Measurements from ENCODE around the gene LMF1. TPM values are rescaled to one million over a fixed set of nuclear protein-coding genes. Genes with fewer than 3 reads are reported as not detected.

Gene LMF1
- total RNA-seq, 1 experiment from 2014 or later = 13.5 TPM

DNA sequence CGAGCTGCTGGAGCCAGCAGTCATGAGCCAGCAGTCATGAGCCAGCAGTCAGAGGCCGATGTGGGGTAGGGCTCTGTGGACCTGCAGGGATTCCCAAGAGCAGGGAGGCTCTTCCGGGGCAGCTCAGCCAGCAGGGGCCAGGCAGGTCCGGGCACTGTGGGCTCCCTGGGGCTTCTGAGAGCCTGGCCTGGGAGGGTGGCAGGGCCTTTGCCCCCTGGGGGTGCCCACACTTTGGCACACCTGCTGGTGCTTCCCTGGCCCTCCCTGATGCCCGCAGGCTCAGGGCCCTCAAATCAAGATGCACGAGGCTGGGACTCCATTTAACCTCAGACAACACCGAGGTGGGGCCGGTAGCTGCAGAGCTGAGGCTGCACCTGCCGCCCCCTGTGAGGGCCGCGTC is 28.9 kb upstream of the LMF1 start:
- Histone ChIP-seq H4K20me1 (ENCODE audit: low read length) (no peaks in the 10 kb centered on the region), H2AFZ (ENCODE audit: low read length) (no peak overlapping the region), H3K4me2 (ENCODE audit: low read length) (no peak overlapping the region), H3K9me3 (ENCODE audit: low read length) (no peaks in the 10 kb centered on the region), H3K27me3 (ENCODE audit: low read length) (no peaks in the 10 kb centered on the region), H3K36me3 (ENCODE audit: low read depth, low read length) (no peaks in the 10 kb centered on the region), H3K27ac (ENCODE audit: low read length) (no peak overlapping the region), H3K4me1 (ENCODE audit: insufficient read depth, low read length) (peaks cover 16% of the 10 kb centered on the region), H3F3A (ENCODE audit: low read length, unreplicated experiment) (no peaks in the 10 kb centered on the region), H3K9ac (ENCODE audit: low read length) (no peak overlapping the region), H3K9me2 (replicated peaks; ENCODE audit: low read length) (no peaks in the 10 kb centered on the region), H3K4me3 (ENCODE audit: low read length) (no peak overlapping the region), H3K79me2 (ENCODE audit: low read length) (no peaks in the 10 kb centered on the region)
- POLR2A ChIA-PET (ENCODE audit: unreplicated experiment) = no interaction called here
- DNase-seq (no peak), ATAC-seq (no peak)
- TF ChIP-seq, protein P1, sequence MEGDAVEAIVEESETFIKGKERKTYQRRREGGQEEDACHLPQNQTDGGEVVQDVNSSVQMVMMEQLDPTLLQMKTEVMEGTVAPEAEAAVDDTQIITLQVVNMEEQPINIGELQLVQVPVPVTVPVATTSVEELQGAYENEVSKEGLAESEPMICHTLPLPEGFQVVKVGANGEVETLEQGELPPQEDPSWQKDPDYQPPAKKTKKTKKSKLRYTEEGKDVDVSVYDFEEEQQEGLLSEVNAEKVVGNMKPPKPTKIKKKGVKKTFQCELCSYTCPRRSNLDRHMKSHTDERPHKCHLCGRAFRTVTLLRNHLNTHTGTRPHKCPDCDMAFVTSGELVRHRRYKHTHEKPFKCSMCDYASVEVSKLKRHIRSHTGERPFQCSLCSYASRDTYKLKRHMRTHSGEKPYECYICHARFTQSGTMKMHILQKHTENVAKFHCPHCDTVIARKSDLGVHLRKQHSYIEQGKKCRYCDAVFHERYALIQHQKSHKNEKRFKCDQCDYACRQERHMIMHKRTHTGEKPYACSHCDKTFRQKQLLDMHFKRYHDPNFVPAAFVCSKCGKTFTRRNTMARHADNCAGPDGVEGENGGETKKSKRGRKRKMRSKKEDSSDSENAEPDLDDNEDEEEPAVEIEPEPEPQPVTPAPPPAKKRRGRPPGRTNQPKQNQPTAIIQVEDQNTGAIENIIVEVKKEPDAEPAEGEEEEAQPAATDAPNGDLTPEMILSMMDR (conservative IDR thresholded peaks at IDR 0.05; ENCODE audit: low read depth, low read length) = no peak
- no peak for TF ChIP-seq EZH2phosphoT487 (IDR thresholded peaks at IDR 0.05; ENCODE audit: borderline replicate concordance, low read length)
- TF ChIP-seq EZH2 (IDR thresholded peaks at IDR 0.05; ENCODE audit: low read length, unreplicated experiment) = no peak
- no TSS peak for BruUV-seq (replicated peaks)
- intact Hi-C loops (cut with micrococcal nuclease) = no loop called here
- CTCF ChIA-PET = no interaction called here

GRCh38 chr16:998615-999014 is 27.8 kb upstream of the LMF1 start:
- BruUV-seq (replicated peaks) = no TSS peak
- ATAC-seq = no peak
- Histone ChIP-seq H4K20me1 (ENCODE audit: low read length) (no peaks in the 10 kb centered on the region), H3K36me3 (ENCODE audit: low read depth, low read length) (no peaks in the 10 kb centered on the region), H3K9me3 (ENCODE audit: low read length) (no peaks in the 10 kb centered on the region), H3K9me2 (replicated peaks; ENCODE audit: low read length) (no peaks in the 10 kb centered on the region), H3K79me2 (ENCODE audit: low read length) (no peaks in the 10 kb centered on the region), H3K27me3 (ENCODE audit: low read length) (no peaks in the 10 kb centered on the region), H3F3A (ENCODE audit: low read length, unreplicated experiment) (no peaks in the 10 kb centered on the region), H3K9ac (ENCODE audit: low read length) (no peak overlapping the region), H2AFZ (ENCODE audit: low read length) (no peak overlapping the region), H3K4me2 (ENCODE audit: low read length) (no peak overlapping the region), H3K27ac (ENCODE audit: low read length) (no peak overlapping the region), H3K4me1 (ENCODE audit: insufficient read depth, low read length) (peaks cover 11% of the 10 kb centered on the region), H3K4me3 (ENCODE audit: low read length) (no peak overlapping the region)
- CTCF ChIA-PET = no interaction called here
- POLR2A ChIA-PET (ENCODE audit: unreplicated experiment) = no interaction called here
- TF ChIP-seq EZH2phosphoT487 (IDR thresholded peaks at IDR 0.05; ENCODE audit: borderline replicate concordance, low read length) (no peak), EZH2 (IDR thresholded peaks at IDR 0.05; ENCODE audit: low read length, unreplicated experiment) (no peak)
- TF ChIP-seq, protein P1 (conservative IDR thresholded peaks at IDR 0.05; ENCODE audit: low read depth, low read length) = no peak
- DNase-seq = no peak
- intact Hi-C loops (cut with micrococcal nuclease) = no loop called here

DNA sequence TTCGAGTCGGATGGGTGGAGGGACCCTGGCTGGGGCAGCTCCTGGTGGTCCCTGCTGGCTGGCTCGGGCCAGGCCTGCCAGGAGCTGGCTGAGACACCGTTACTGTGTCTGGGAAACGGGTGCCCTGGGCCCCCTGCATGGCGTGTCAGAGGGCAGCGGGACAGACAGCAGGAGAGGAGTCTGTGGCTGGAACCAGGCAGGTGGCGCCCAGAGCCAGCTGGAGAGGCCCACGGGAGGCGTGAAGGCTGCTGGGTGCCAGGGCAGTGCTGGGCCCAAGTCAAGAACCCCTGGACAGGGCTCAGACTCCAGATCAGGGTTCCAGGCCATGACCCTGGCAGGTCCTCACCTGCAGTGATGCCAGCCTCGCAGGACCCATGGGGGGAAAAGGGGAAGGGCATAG is 27.4 kb upstream of the LMF1 start:
- no peak for DNase-seq
- ChIA-PET POLR2A (ENCODE audit: unreplicated experiment) (no interaction called here), CTCF (no interaction called here)
- Histone ChIP-seq H3K4me1 (ENCODE audit: insufficient read depth, low read length) (peaks cover 10% of the 10 kb centered on the region), H3K4me3 (ENCODE audit: low read length) (no peak overlapping the region), H2AFZ (ENCODE audit: low read length) (no peak overlapping the region), H3K36me3 (ENCODE audit: low read depth, low read length) (no peaks in the 10 kb centered on the region), H3K27me3 (ENCODE audit: low read length) (no peaks in the 10 kb centered on the region), H3F3A (ENCODE audit: low read length, unreplicated experiment) (no peaks in the 10 kb centered on the region), H3K9me2 (replicated peaks; ENCODE audit: low read length) (no peaks in the 10 kb centered on the region), H3K9me3 (ENCODE audit: low read length) (no peaks in the 10 kb centered on the region), H3K27ac (ENCODE audit: low read length) (no peak overlapping the region), H3K79me2 (ENCODE audit: low read length) (no peaks in the 10 kb centered on the region), H3K4me2 (ENCODE audit: low read length) (no peak overlapping the region), H4K20me1 (ENCODE audit: low read length) (no peaks in the 10 kb centered on the region), H3K9ac (ENCODE audit: low read length) (no peak overlapping the region)
- intact Hi-C loops (cut with micrococcal nuclease) = no loop called here
- no peak for ATAC-seq
- TF ChIP-seq, protein P1 (conservative IDR thresholded peaks at IDR 0.05; ENCODE audit: low read depth, low read length) = no peak
- no peak for TF ChIP-seq EZH2phosphoT487 (IDR thresholded peaks at IDR 0.05; ENCODE audit: borderline replicate concordance, low read length)
- TF ChIP-seq EZH2 (IDR thresholded peaks at IDR 0.05; ENCODE audit: low read length, unreplicated experiment) = no peak
- BruUV-seq (replicated peaks) = no TSS peak
